Right lobe of liver (tissue), 4 donors: ENCODE measurements around the gene HPGD.

Experiments
- CTCF ChIP-seq, 4 donors: fragments of 200-600 bp in 3 of 4; fragments of 450-650 bp in 1 of 4; IDR thresholded peaks; one replicate each; pipeline versions ENCODE4 v1.5.1 to v1.8.0; 2016 to 2022; ENCODE audit warnings: antibody characterized with exemption in 4 of 4, mild to moderate bottlenecking in 2 of 4
- POLR2A ChIP-seq: fragments of 450-650 bp; IDR thresholded peaks from one replicate; pipeline ENCODE4 v1.6.1; 2017; ENCODE audit warnings: antibody characterized with exemption, mild to moderate bottlenecking
- donor health status: DM: no; HTN: no; CAD: no.
- donor health status: DM: no; HTN: no; CAD: no.
- donor health status: DM: no; HTN: yes; CAD: no.

- TF ChIP-seq CTCF (IDR thresholded peaks at IDR 0.05) (no peak), POLR2A (no peak)
Measured at GRCh38 chr4:174537634-174538033, 15.3 kb upstream of the HPGD start.
